Measurements from ENCODE around the gene FAM163B.

DNA sequence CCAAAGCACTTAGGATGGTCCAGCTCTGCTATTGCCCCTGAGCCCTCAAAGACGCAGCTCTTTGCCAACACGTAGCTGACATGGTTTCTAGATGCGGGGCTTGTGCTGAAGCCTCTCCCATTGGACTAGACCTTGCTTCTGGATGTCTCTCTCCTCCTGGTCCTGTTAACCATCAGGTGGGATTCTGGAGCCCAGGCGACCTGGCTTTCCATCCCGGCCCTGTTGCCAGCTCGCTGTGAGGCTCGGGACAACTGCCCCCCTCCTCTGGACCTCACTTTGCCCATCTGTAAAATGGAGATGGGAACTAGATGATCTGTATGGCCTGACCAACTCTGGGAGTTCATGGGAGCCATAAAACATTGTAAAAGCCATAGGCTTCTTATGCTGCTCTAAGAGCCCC is 31.0 kb upstream of the FAM163B start:
- TF ChIP-seq ZNF23 (tag by site-specific recombination; IDR thresholded peaks at IDR 0.05; ENCODE audit: borderline replicate concordance), result no peak
- TF ChIP-seq, protein P1, sequence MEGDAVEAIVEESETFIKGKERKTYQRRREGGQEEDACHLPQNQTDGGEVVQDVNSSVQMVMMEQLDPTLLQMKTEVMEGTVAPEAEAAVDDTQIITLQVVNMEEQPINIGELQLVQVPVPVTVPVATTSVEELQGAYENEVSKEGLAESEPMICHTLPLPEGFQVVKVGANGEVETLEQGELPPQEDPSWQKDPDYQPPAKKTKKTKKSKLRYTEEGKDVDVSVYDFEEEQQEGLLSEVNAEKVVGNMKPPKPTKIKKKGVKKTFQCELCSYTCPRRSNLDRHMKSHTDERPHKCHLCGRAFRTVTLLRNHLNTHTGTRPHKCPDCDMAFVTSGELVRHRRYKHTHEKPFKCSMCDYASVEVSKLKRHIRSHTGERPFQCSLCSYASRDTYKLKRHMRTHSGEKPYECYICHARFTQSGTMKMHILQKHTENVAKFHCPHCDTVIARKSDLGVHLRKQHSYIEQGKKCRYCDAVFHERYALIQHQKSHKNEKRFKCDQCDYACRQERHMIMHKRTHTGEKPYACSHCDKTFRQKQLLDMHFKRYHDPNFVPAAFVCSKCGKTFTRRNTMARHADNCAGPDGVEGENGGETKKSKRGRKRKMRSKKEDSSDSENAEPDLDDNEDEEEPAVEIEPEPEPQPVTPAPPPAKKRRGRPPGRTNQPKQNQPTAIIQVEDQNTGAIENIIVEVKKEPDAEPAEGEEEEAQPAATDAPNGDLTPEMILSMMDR (tag by site-specific recombination; IDR thresholded peaks at IDR 0.05), result no peak
- TF ChIP-seq ZNF585B (tag by site-specific recombination; IDR thresholded peaks at IDR 0.05), result no peak
- TF ChIP-seq, protein P2, sequence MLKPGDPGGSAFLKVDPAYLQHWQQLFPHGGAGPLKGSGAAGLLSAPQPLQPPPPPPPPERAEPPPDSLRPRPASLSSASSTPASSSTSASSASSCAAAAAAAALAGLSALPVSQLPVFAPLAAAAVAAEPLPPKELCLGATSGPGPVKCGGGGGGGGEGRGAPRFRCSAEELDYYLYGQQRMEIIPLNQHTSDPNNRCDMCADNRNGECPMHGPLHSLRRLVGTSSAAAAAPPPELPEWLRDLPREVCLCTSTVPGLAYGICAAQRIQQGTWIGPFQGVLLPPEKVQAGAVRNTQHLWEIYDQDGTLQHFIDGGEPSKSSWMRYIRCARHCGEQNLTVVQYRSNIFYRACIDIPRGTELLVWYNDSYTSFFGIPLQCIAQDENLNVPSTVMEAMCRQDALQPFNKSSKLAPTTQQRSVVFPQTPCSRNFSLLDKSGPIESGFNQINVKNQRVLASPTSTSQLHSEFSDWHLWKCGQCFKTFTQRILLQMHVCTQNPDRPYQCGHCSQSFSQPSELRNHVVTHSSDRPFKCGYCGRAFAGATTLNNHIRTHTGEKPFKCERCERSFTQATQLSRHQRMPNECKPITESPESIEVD (tag by site-specific recombination; IDR thresholded peaks at IDR 0.05), result no peak
- no peak for TF ChIP-seq ZNF76 (tag by site-specific recombination; IDR thresholded peaks at IDR 0.05; ENCODE audit: borderline replicate concordance, low read depth)
